HepG2 (cell line): ENCODE data around the gene CLDN4.

Experiments
- EP300 ChIP-seq, 3 experiments: sonication (generic) in 1 of 3; formaldehyde crosslinking in 1 of 3; IDR thresholded peaks; 2 replicates each; pipeline versions ENCODE4 v1.5.1 to v1.6.1; 2011 to 2020; ENCODE audit warnings: low read depth in 2 of 3, low read length in 2 of 3, borderline replicate concordance in 1 of 3, improper control_type of control experiment in 1 of 3, mild to moderate bottlenecking in 1 of 3, missing genetic modification reagents in 1 of 3, moderate library complexity in 1 of 3
- GLI4 ChIP-seq: sonication (generic); formaldehyde crosslinking; IDR thresholded peaks from 2 replicates; pipeline ENCODE4 v1.5.1; 2020; ENCODE audit warnings: missing genetic modification reagents, mild to moderate bottlenecking, moderate library complexity, borderline replicate concordance
- MXI1 ChIP-seq: IDR thresholded peaks from 3 replicates; pipeline ENCODE4 v1.6.1; 2012; ENCODE audit warnings: low read depth, low read length, inconsistent platforms, borderline replicate concordance
- PCBP2 ChIP-seq: fragments of 200-400 bp; formaldehyde crosslinking; optimal IDR thresholded peaks from 2 replicates; pipeline ENCODE3; 2018; ENCODE audit warnings: low read length, low read depth; ENCODE audit not compliant: poor library complexity, severe bottlenecking
- SAFB2 ChIP-seq: sonication (generic); formaldehyde crosslinking; IDR thresholded peaks from 2 replicates; pipeline ENCODE4 v1.5.1; 2020; ENCODE audit warnings: missing genetic modification reagents, low read depth, mild to moderate bottlenecking, borderline replicate concordance
- SMAD9 ChIP-seq: sonication (generic); formaldehyde crosslinking; IDR thresholded peaks from 2 replicates; pipeline ENCODE4 v1.5.1; 2020; ENCODE audit warnings: mild to moderate bottlenecking, missing genetic modification reagents
- TAF1 ChIP-seq: sonication (generic); formaldehyde crosslinking; IDR thresholded peaks from 2 replicates; pipeline ENCODE4 v1.4.0; 2020; ENCODE audit warnings: missing genetic modification reagents
- ZFP36 ChIP-seq: fragments of 150-350 bp; IDR thresholded peaks from 2 replicates; pipeline ENCODE4 v1.6.1; 2018; ENCODE audit warnings: borderline replicate concordance, low read length, low read depth; ENCODE audit not compliant: partially characterized antibody
- ZKSCAN8 ChIP-seq: IDR thresholded peaks from 2 replicates; pipeline ENCODE4 v1.6.1; 2016; ENCODE audit warnings: borderline replicate concordance, missing genetic modification reagents, missing compliant biosample characterization
- TF ChIP-seq, protein P1 (sequence below): sonication (generic); formaldehyde crosslinking; IDR thresholded peaks from 2 replicates; pipeline ENCODE4 v1.5.0; 2020; ENCODE audit warnings: mild to moderate bottlenecking, missing genetic modification reagents, moderate library complexity
- TF ChIP-seq, protein P2 (sequence below): IDR thresholded peaks from 2 replicates; pipeline ENCODE4 v1.6.1; 2016; ENCODE audit warnings: low read depth, control low read depth
- TF ChIP-seq, protein P3 (sequence below): sonication (generic); formaldehyde crosslinking; IDR thresholded peaks from 2 replicates; pipeline ENCODE4 v1.4.0; 2020; ENCODE audit warnings: missing genetic modification reagents

DNA sequence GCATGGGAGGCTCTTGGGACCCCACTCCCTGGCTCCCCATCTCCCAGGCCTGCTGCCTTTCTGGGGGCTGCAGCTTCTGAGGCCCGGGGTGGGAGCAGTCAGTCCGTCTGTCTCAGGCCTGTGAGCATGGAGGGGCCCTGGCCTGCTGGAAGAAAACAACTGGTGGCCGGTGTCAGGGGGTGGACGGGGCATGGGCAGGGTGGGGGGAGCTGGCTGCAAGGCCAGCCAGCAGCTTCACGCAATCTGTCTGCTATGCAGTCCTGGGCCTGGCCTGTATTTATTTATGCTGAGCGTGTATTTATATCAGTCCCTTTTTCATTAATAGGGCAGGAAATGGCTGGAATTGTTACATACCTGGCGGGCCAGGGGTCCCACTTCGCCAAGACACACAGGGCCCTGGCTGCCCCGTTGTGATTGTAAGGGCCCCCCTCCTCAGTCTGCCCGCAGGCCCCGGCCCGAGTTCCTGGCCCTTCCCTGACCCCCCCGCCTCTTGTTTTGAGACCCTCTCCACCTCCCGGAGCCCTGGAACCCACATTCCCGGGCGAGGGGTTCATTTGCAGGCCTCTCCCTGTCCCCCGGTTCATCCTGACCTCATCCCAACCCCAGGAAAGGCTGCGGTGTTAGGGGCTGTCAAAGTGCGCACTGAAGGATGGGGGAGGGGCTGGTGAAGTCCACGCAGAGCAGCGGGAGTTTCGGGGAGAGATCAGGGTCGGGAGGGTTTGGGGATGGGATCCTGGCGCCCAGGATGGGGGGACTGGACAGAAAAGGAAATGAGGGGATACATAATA is 38.4 kb downstream of the CLDN4 start:
- TF ChIP-seq EP300 (IDR thresholded peaks at IDR 0.05; ENCODE audit: low read depth in 2 of 2, low read length in 2 of 2), result no peak
- TF ChIP-seq EP300 (CRISPR knock-in tag; IDR thresholded peaks at IDR 0.05; ENCODE audit: borderline replicate concordance), result no peak
- TF ChIP-seq SAFB2 (CRISPR knock-in tag), result no peak
- TF ChIP-seq, protein P1, sequence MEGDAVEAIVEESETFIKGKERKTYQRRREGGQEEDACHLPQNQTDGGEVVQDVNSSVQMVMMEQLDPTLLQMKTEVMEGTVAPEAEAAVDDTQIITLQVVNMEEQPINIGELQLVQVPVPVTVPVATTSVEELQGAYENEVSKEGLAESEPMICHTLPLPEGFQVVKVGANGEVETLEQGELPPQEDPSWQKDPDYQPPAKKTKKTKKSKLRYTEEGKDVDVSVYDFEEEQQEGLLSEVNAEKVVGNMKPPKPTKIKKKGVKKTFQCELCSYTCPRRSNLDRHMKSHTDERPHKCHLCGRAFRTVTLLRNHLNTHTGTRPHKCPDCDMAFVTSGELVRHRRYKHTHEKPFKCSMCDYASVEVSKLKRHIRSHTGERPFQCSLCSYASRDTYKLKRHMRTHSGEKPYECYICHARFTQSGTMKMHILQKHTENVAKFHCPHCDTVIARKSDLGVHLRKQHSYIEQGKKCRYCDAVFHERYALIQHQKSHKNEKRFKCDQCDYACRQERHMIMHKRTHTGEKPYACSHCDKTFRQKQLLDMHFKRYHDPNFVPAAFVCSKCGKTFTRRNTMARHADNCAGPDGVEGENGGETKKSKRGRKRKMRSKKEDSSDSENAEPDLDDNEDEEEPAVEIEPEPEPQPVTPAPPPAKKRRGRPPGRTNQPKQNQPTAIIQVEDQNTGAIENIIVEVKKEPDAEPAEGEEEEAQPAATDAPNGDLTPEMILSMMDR (CRISPR knock-in tag), result no peak
- TF ChIP-seq TAF1 (CRISPR knock-in tag), result no peak
- TF ChIP-seq GLI4, result no peak
- TF ChIP-seq, protein P2, sequence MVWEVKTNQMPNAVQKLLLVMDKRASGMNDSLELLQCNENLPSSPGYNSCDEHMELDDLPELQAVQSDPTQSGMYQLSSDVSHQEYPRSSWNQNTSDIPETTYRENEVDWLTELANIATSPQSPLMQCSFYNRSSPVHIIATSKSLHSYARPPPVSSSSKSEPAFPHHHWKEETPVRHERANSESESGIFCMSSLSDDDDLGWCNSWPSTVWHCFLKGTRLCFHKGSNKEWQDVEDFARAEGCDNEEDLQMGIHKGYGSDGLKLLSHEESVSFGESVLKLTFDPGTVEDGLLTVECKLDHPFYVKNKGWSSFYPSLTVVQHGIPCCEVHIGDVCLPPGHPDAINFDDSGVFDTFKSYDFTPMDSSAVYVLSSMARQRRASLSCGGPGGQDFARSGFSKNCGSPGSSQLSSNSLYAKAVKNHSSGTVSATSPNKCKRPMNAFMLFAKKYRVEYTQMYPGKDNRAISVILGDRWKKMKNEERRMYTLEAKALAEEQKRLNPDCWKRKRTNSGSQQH (CRISPR knock-in tag), result no peak
- TF ChIP-seq ZKSCAN8 (CRISPR knock-in tag), result no peak
- TF ChIP-seq, protein P3, sequence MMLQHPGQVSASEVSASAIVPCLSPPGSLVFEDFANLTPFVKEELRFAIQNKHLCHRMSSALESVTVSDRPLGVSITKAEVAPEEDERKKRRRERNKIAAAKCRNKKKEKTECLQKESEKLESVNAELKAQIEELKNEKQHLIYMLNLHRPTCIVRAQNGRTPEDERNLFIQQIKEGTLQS, result no peak
- TF ChIP-seq MXI1, result no peak
- TF ChIP-seq PCBP2, result no peak
- no peak for TF ChIP-seq SMAD9 (CRISPR knock-in tag)
- TF ChIP-seq ZFP36, result no peak
